ENCODE measurements around the gene CRHR1. TPM values are rescaled to one million over a fixed set of nuclear protein-coding genes. Genes with fewer than 3 reads are reported as not detected.

Gene CRHR1
- polyA plus RNA-seq, 1 donor (not counting 4 experiments of a cell fraction or from before 2014, with no cell fraction given), result not detected

GRCh38 chr17:45846223-45846622 lies 62.1 kb downstream of the CRHR1 start:
- TF ChIP-seq EZH2 (IDR thresholded peaks at IDR 0.05; ENCODE audit: low read length), result no peak
- TF ChIP-seq CTCF (optimal IDR thresholded peaks at IDR 0.05 in 1 of 3, IDR thresholded peaks at IDR 0.05 in 1 of 3, conservative IDR thresholded peaks at IDR 0.05 in 1 of 3; ENCODE audit: extremely low read depth in 1 of 3, insufficient read depth in 2 of 3, low read length in 3 of 3), result no peak
- H3K4me2 ChIP-seq (ENCODE audit: control insufficient read depth, extremely low read depth, insufficient read depth, low read depth, low read length), result no peak overlapping the region
- no peaks in the 10 kb centered on the region for H3K9me3 ChIP-seq (ENCODE audit: control insufficient read depth, low read depth, low read length)
- no peak overlapping the region for H3K27ac ChIP-seq (ENCODE audit: control insufficient read depth, insufficient read depth, low read length)
- no peak overlapping the region for H3K4me3 ChIP-seq (ENCODE audit: control insufficient read depth in 2 of 3, extremely low read depth in 1 of 3, insufficient read depth in 2 of 3, low read depth in 1 of 3, low read length in 3 of 3)
- no peaks in the 10 kb centered on the region for H3K36me3 ChIP-seq (ENCODE audit: control insufficient read depth in 2 of 2, extremely low read depth in 1 of 2, insufficient read depth in 2 of 2, low read length in 2 of 2)
- H2AFZ ChIP-seq (ENCODE audit: control insufficient read depth, low read length), result no peak overlapping the region
- H3K9me1 ChIP-seq (ENCODE audit: control insufficient read depth, extremely low read depth, insufficient read depth, low read length), result no peaks in the 10 kb centered on the region
- H3K27me3 ChIP-seq (ENCODE audit: control insufficient read depth, extremely low read depth, insufficient read depth, low read length), result no peaks in the 10 kb centered on the region
- H3K79me2 ChIP-seq (ENCODE audit: control insufficient read depth, insufficient read depth, low read length), result no peaks in the 10 kb centered on the region
- no peaks in the 10 kb centered on the region for H3K4me1 ChIP-seq (ENCODE audit: control insufficient read depth, extremely low read depth, insufficient read depth, low read length)
- H4K20me1 ChIP-seq (ENCODE audit: control insufficient read depth, extremely low read depth, insufficient read depth, low read length), result no peaks in the 10 kb centered on the region
- no peak for DNase-seq (ENCODE audit: low read depth, low spot score)
- dilution Hi-C loops (cut with MboI; ENCODE audit: extremely low pct_ligation_motif_present, low sequenced_read_pairs), result no loop called here
- H3K9ac ChIP-seq (ENCODE audit: control insufficient read depth, extremely low read depth, insufficient read depth, low read length), result no peak overlapping the region
- no peak for FAIRE-seq

DNA sequence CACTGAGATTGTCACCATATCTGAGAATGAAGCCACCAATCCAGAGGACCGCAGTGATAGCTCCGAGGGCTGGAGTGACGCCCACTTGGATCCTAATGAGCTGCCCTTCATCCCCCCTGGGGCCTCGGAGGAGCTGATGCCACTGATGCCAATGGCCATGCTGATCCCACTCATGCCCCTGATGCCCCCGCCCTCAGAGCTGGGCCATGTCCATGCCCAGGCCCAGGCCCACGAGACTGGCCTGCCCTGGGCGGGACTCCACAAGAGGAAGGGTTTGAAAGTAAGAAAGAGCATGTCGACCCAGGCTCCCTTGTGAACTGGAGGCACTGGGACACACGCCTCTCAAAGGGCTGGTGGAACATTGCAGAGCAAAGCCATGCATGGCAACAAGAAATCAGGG lies 62.5 kb downstream of the CRHR1 start:
- H3K4me3 ChIP-seq (ENCODE audit: control insufficient read depth in 2 of 3, extremely low read depth in 1 of 3, insufficient read depth in 2 of 3, low read depth in 1 of 3, low read length in 3 of 3), result no peak overlapping the region
- H2AFZ ChIP-seq (ENCODE audit: control insufficient read depth, low read length), result no peak overlapping the region
- FAIRE-seq, result no peak
- no peaks in the 10 kb centered on the region for H3K79me2 ChIP-seq (ENCODE audit: control insufficient read depth, insufficient read depth, low read length)
- dilution Hi-C loops (cut with MboI; ENCODE audit: extremely low pct_ligation_motif_present, low sequenced_read_pairs), result no loop called here
- DNase-seq (ENCODE audit: low read depth, low spot score), result no peak
- no peaks in the 10 kb centered on the region for H3K27me3 ChIP-seq (ENCODE audit: control insufficient read depth, extremely low read depth, insufficient read depth, low read length)
- H4K20me1 ChIP-seq (ENCODE audit: control insufficient read depth, extremely low read depth, insufficient read depth, low read length), result no peaks in the 10 kb centered on the region
- no peaks in the 10 kb centered on the region for H3K9me1 ChIP-seq (ENCODE audit: control insufficient read depth, extremely low read depth, insufficient read depth, low read length)
- TF ChIP-seq CTCF (optimal IDR thresholded peaks at IDR 0.05 in 1 of 3, IDR thresholded peaks at IDR 0.05 in 1 of 3, conservative IDR thresholded peaks at IDR 0.05 in 1 of 3; ENCODE audit: extremely low read depth in 1 of 3, insufficient read depth in 2 of 3, low read length in 3 of 3) (no peak), EZH2 (IDR thresholded peaks at IDR 0.05; ENCODE audit: low read length) (no peak)
- H3K9ac ChIP-seq (ENCODE audit: control insufficient read depth, extremely low read depth, insufficient read depth, low read length), result no peak overlapping the region
- H3K9me3 ChIP-seq (ENCODE audit: control insufficient read depth, low read depth, low read length), result no peaks in the 10 kb centered on the region
- H3K27ac ChIP-seq (ENCODE audit: control insufficient read depth, insufficient read depth, low read length), result no peak overlapping the region
- H3K4me1 ChIP-seq (ENCODE audit: control insufficient read depth, extremely low read depth, insufficient read depth, low read length), result no peaks in the 10 kb centered on the region
- no peak overlapping the region for H3K4me2 ChIP-seq (ENCODE audit: control insufficient read depth, extremely low read depth, insufficient read depth, low read depth, low read length)
- H3K36me3 ChIP-seq (ENCODE audit: control insufficient read depth in 2 of 2, extremely low read depth in 1 of 2, insufficient read depth in 2 of 2, low read length in 2 of 2), result no peaks in the 10 kb centered on the region

All from keratinocyte (primary cell).